Natural killer cell (primary cell): ENCODE results near the gene GRID1. TPM values are rescaled to one million over a fixed set of nuclear protein-coding genes. Genes with fewer than 3 reads are reported as not detected.

Experiments
- ATAC-seq, 3 donors: fragments of 150-1000 bp in 2 of 3; fragments of 200-7000 bp in 1 of 3; cut with Tn5 transposase; 1 replicate in 1 of 3; 2 replicates in 2 of 3; pipeline ENCODE4 v1.10.0; 2021; ENCODE audit warnings: mild to moderate bottlenecking in 2 of 3, moderate library complexity in 2 of 3
- DNase-seq, 2 donors: peaks; one replicate each; pipeline versions ENCODE4 v3.0.0 to v3.0.0-alpha.2; 2013 to 2021; ENCODE audit warnings: mixed read lengths in 1 of 2
- H3K27ac ChIP-seq: one replicate; pipeline ENCODE4 v1.5.1; 2013; ENCODE audit warnings: mild to moderate bottlenecking, low read length
- H3K27me3 ChIP-seq: one replicate; pipeline ENCODE4 v1.6.1; 2013; ENCODE audit warnings: low read length; ENCODE audit not compliant: control insufficient read depth, insufficient read depth
- H3K36me3 ChIP-seq: one replicate; pipeline ENCODE4 v1.6.1; 2013; ENCODE audit warnings: low read length; ENCODE audit not compliant: control insufficient read depth, insufficient read depth
- H3K4me1 ChIP-seq: one replicate; pipeline ENCODE4 v1.6.1; 2013; ENCODE audit warnings: low read length; ENCODE audit not compliant: control insufficient read depth, insufficient read depth
- H3K4me3 ChIP-seq: one replicate; pipeline ENCODE4 v1.5.1; 2013; ENCODE audit warnings: low read length
- H3K9me3 ChIP-seq: one replicate; pipeline ENCODE4 v1.6.1; 2013; ENCODE audit warnings: low read length; ENCODE audit not compliant: control insufficient read depth, insufficient read depth
- H3K27ac Mint-ChIP-seq, 2 donors: one replicate each; pipeline ENCODE4 v1.8.0; 2022; ENCODE audit warnings: mild to moderate bottlenecking in 2 of 2, mixed read lengths in 2 of 2, moderate library complexity in 1 of 2
- H3K27me3 Mint-ChIP-seq, 2 donors: one replicate each; pipeline ENCODE4 v1.8.0; 2022; ENCODE audit warnings: low read depth in 2 of 2, mixed read lengths in 2 of 2
- H3K36me3 Mint-ChIP-seq: one replicate; pipeline ENCODE4 v1.8.0; 2022; ENCODE audit warnings: mixed read lengths
- H3K4me1 Mint-ChIP-seq, 2 donors: one replicate each; pipeline ENCODE4 v1.8.0; 2022; ENCODE audit warnings: mixed read lengths in 2 of 2
- H3K4me3 Mint-ChIP-seq: one replicate; pipeline ENCODE4 v1.8.0; 2022; ENCODE audit warnings: mild to moderate bottlenecking, moderate library complexity, mixed read lengths
- H3K9me3 Mint-ChIP-seq, 2 donors: one replicate each; pipeline ENCODE4 v1.8.0; 2022; ENCODE audit warnings: mixed read lengths in 2 of 2
- WGBS: methylation state at CpG from one replicate; pipeline ENCODE4 v1.1.7; 2013; ENCODE audit warnings: missing lambda C conversion rate; ENCODE audit not compliant: insufficient coverage; 5-methylcytosine and 5-hydroxymethylcytosine counted together
- intact Hi-C: fragments of 100-400 bp; cut with micrococcal nuclease; formaldehyde crosslinking; loops from one replicate; pipeline ENCODE4 v1.14.2; 2022
- total RNA-seq, 4 donors: library from RNA; stranded (reverse); fragments of 120-200 nt in 1 of 4; gene quantifications; one replicate each; pipeline versions ENCODE4 v1.2.3 to v1.2.4, GENCODE V29; 2013 to 2022
- TF ChIP-seq, protein P1 (sequence below): fragments of 200-600 bp; IDR thresholded peaks from one replicate; pipeline ENCODE4 v1.8.0; 2022; ENCODE audit warnings: antibody characterized with exemption

The GRID1 gene
- total RNA-seq, 3 donors from 2014 or later (not counting 1 experiment from before 2014, with no cell fraction given), result not detected

GRCh38 chr10:86402283-86402941, 35.8 kb upstream of the GRID1 start:
- H3K4me3 Mint-ChIP-seq, result peak overlapping the region; percentile 60
- H3K27ac Mint-ChIP-seq, result no peak overlapping the region
- ATAC-seq, result no peak

GRCh38 chr10:86401588-86402282, 35.1 kb upstream of the GRID1 start:
- 21% methylated on average over 19 of the region's 27 CpGs for WGBS
- H3K9me3 ChIP-seq, result no peaks in the 10 kb centered on the region
- peak in 1 of 2 donors; percentile 59 for DNase-seq

More at GRCh38 chr10:86402283-86402941, 35.8 kb upstream of the GRID1 start:
- 63% methylated on average over 18 of the region's 18 CpGs for WGBS
- intact Hi-C loops, result no loop called here
- Histone ChIP-seq H3K4me1 (peaks cover 21% of the 10 kb centered on the region), H3K4me3 (no peak overlapping the region), H3K27me3 (peaks cover 4% of the 10 kb centered on the region), H3K27ac (no peak overlapping the region), H3K9me3 (no peaks in the 10 kb centered on the region), H3K36me3 (no peaks in the 10 kb centered on the region)
- peaks cover 9 to 18% of the 10 kb centered on the region in 2 donors for H3K4me1 Mint-ChIP-seq
- peak in 1 of 2 donors; percentile 22 for DNase-seq
- no peaks in the 10 kb centered on the region for H3K9me3 Mint-ChIP-seq
- no peaks in the 10 kb centered on the region for H3K36me3 Mint-ChIP-seq
- TF ChIP-seq, protein P1, sequence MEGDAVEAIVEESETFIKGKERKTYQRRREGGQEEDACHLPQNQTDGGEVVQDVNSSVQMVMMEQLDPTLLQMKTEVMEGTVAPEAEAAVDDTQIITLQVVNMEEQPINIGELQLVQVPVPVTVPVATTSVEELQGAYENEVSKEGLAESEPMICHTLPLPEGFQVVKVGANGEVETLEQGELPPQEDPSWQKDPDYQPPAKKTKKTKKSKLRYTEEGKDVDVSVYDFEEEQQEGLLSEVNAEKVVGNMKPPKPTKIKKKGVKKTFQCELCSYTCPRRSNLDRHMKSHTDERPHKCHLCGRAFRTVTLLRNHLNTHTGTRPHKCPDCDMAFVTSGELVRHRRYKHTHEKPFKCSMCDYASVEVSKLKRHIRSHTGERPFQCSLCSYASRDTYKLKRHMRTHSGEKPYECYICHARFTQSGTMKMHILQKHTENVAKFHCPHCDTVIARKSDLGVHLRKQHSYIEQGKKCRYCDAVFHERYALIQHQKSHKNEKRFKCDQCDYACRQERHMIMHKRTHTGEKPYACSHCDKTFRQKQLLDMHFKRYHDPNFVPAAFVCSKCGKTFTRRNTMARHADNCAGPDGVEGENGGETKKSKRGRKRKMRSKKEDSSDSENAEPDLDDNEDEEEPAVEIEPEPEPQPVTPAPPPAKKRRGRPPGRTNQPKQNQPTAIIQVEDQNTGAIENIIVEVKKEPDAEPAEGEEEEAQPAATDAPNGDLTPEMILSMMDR, result no peak
- peaks cover 21 to 26% of the 10 kb centered on the region in 2 donors for H3K27me3 Mint-ChIP-seq

DNA sequence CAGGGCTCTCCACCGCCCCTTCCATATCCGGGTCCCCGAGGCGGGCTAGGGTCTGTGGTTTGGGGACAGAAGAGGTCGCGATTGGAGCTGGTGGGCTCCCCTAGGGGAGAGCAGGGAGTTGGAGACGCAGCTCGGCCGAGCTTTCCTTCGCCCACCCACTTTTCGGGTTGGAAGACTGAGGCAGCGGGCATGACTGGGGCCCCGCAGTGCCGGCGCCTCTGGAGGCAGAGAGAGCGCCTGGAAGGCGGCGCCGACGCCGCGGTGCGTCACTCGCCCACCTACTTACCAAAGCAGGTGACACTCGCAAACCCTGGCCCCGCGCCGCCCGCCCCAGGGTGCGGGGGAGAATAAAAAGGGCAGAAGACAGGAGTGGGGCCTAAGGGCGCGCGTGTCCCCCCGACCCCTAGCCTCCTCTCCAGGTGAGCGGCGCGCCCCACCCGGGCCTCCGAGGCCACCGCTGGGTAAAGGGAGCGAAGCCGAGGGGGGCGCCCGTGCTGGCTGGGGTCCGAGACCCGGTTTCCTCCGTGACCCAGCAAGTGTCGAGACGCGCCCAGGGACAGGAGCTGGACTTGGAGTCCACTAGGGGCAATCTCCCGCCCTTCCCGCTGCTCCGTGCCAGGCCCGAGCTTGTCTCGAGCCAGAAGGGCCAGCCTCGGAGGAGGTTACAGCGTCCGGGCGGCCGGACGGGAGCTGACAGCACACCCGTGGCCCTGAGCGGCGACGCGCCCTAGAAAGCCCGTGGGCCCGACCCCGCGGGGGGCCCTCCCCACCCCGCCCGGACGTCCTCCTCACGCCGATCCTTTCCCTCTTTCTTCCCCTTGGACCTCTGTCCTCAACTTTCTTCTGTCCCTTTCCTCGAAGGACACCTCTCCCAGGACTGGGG, 34.4 kb upstream of the GRID1 start:
- Histone ChIP-seq H3K9me3 (no peaks in the 10 kb centered on the region), H3K4me3 (peak overlapping the region; percentile 60), H3K4me1 (peaks cover 21% of the 10 kb centered on the region), H3K27ac (peak overlapping the region; percentile 38), H3K36me3 (no peaks in the 10 kb centered on the region), H3K27me3 (peaks cover 4% of the 10 kb centered on the region)
- DNase-seq (peak; percentile 33 to 81), ATAC-seq (peak; percentile 48 to 68 (median 55))
- H3K4me3 Mint-ChIP-seq, result peak overlapping the region; percentile 78
- peaks cover 26 to 27% of the 10 kb centered on the region in 2 donors for H3K27me3 Mint-ChIP-seq
- TF ChIP-seq, protein P1, result no peak
- intact Hi-C loops, result loop anchor here (1.0 kb wide), 1 partner anchor 184 kb away; no protein-coding TSS in a partner anchor
- no peaks in the 10 kb centered on the region for H3K36me3 Mint-ChIP-seq
- WGBS, result 1% methylated on average over 76 of the region's 76 CpGs
- H3K9me3 Mint-ChIP-seq, result no peaks in the 10 kb centered on the region
- peak overlapping the region in 1 of 2 donors; percentile 27 for H3K27ac Mint-ChIP-seq
- H3K4me1 Mint-ChIP-seq, result peaks cover 9 to 18% of the 10 kb centered on the region in 2 donors

More at GRCh38 chr10:86401588-86402282, 35.1 kb upstream of the GRID1 start:
- Histone ChIP-seq H3K27ac (no peak overlapping the region), H3K36me3 (no peaks in the 10 kb centered on the region), H3K4me1 (peaks cover 21% of the 10 kb centered on the region), H3K27me3 (peaks cover 4% of the 10 kb centered on the region), H3K4me3 (no peak overlapping the region)
- intact Hi-C loops, result no loop called here
- Mint-ChIP-seq H3K4me3 (peak overlapping the region; percentile 60), H3K27ac (no peak overlapping the region), H3K9me3 (no peaks in the 10 kb centered on the region), H3K4me1 (peaks cover 9 to 18% of the 10 kb centered on the region in 2 donors), H3K36me3 (no peaks in the 10 kb centered on the region), H3K27me3 (peaks cover 21 to 26% of the 10 kb centered on the region in 2 donors)
- TF ChIP-seq, protein P1, result no peak
- ATAC-seq, result no peak
